ENCODE measurements around the gene SNAPIN.

The SNAPIN gene

GRCh38 chr1:153678519-153679336, 20.2 kb downstream of the SNAPIN start, which contains the start of gene NPR1:
Gene NPR1 (plus strand): TSS chr1:153678688. CDS start chr1:153679109, 421 bp downstream.
- peak; percentile 39 for DNase-seq (ENCODE audit: low spot score)

- DNase-seq (ENCODE audit: low spot score), result no peak
These were observed 21.0 kb downstream of the SNAPIN start for GRCh38 chr1:153679337-153680119.

- no peak for DNase-seq (ENCODE audit: low spot score)
These were observed 21.6 kb downstream of the SNAPIN start for GRCh38 chr1:153680120-153680403.

GRCh38 chr1:153682730-153683129, 24.2 kb downstream of the SNAPIN start:
- no peak for DNase-seq (ENCODE audit: low spot score)

- DNase-seq (ENCODE audit: low spot score), result no peak
These were observed 25.4 kb downstream of the SNAPIN start for GRCh38 chr1:153683854-153684253.

- DNase-seq (ENCODE audit: low spot score), result no peak
These were observed 26.4 kb downstream of the SNAPIN start for GRCh38 chr1:153684892-153685291.

GRCh38 chr1:153685544-153686340, 27.2 kb downstream of the SNAPIN start:
- DNase-seq (ENCODE audit: low spot score), result no peak

GRCh38 chr1:153687346-153688125, 29.0 kb downstream of the SNAPIN start:
- no peak for DNase-seq (ENCODE audit: low spot score)

- DNase-seq (ENCODE audit: low spot score), result no peak
These were observed 29.8 kb downstream of the SNAPIN start for GRCh38 chr1:153688276-153688675.

- DNase-seq (ENCODE audit: low spot score), result no peak
These were observed 30.3 kb downstream of the SNAPIN start for GRCh38 chr1:153688736-153689328.

GRCh38 chr1:153693466-153693865, 35.0 kb downstream of the SNAPIN start:
- no peak for DNase-seq (ENCODE audit: low spot score)

GRCh38 chr1:153696741-153697140, 38.2 kb downstream of the SNAPIN start:
- no peak for DNase-seq (ENCODE audit: low spot score)

- no peak for DNase-seq (ENCODE audit: low spot score)
These were observed 38.9 kb downstream of the SNAPIN start for GRCh38 chr1:153697191-153698019.

- DNase-seq (ENCODE audit: low spot score), result no peak
These were observed 39.8 kb downstream of the SNAPIN start for GRCh38 chr1:153698020-153698922.

- DNase-seq (ENCODE audit: low spot score), result no peak
These were observed 40.6 kb downstream of the SNAPIN start for GRCh38 chr1:153698923-153699714.

GRCh38 chr1:153699768-153700167, 41.3 kb downstream of the SNAPIN start:
- no peak for DNase-seq (ENCODE audit: low spot score)

- DNase-seq (ENCODE audit: low spot score), result no peak
These were observed 47.0 kb downstream of the SNAPIN start for GRCh38 chr1:153705484-153705883.

- DNase-seq (ENCODE audit: low spot score), result no peak
These were observed 52.5 kb downstream of the SNAPIN start for GRCh38 chr1:153711026-153711425.
